K562 (cell line): ENCODE data around the gene UTS2R. TPM values are rescaled to one million over a fixed set of nuclear protein-coding genes. Genes with fewer than 3 reads are reported as not detected.

ENCODE experiments used
- ATF6 ChIP-seq: sonication (generic); formaldehyde crosslinking; IDR thresholded peaks from 2 replicates; pipeline ENCODE4 v1.4.0; 2020; ENCODE audit warnings: mild to moderate bottlenecking, missing genetic modification reagents
- CBFA2T3 ChIP-seq: fragments of 450-650 bp; IDR thresholded peaks from 2 replicates; pipeline ENCODE4 v1.6.1; 2017
- CBX2 ChIP-seq: fragments of 200-600 bp; sonication (generic); IDR thresholded peaks from one replicate; pipeline ENCODE4 v1.6.1; 2012; ENCODE audit warnings: mild to moderate bottlenecking, low read length, inconsistent platforms; ENCODE audit not compliant: insufficient read depth, poor library complexity, severe bottlenecking
- DMBX1 ChIP-seq: fragments of 250-450 bp; sonication (Bioruptor Pico); IDR thresholded peaks from 2 replicates; pipeline ENCODE4 v1.8.0; 2022; ENCODE audit warnings: inconsistent platforms, mild to moderate bottlenecking, moderate library complexity, borderline replicate concordance
- E2F4 ChIP-seq: sonication (generic); formaldehyde crosslinking; IDR thresholded peaks from 2 replicates; pipeline ENCODE4 v1.8.0; 2022; ENCODE audit warnings: mild to moderate bottlenecking, low read depth, missing genetic modification reagents
- ELF2 ChIP-seq: fragments of 250-450 bp; sonication (Bioruptor Pico); IDR thresholded peaks from 2 replicates; pipeline ENCODE4 v1.5.0; 2021; ENCODE audit warnings: mild to moderate bottlenecking
- HMG20B ChIP-seq: fragments of 250-450 bp; sonication (Bioruptor Pico); IDR thresholded peaks from 2 replicates; pipeline ENCODE4 v1.5.0; 2021; ENCODE audit warnings: mild to moderate bottlenecking
- HNRNPUL1 ChIP-seq: fragments of 200-400 bp; formaldehyde crosslinking; IDR thresholded peaks from 2 replicates; pipeline ENCODE4 v1.6.1; 2017; ENCODE audit warnings: low read length
- KLF10 ChIP-seq: fragments of 250-450 bp; sonication (Bioruptor Pico); IDR thresholded peaks from 2 replicates; pipeline ENCODE4 v1.6.1; 2021; ENCODE audit warnings: matching md5 sums
- MCM2 ChIP-seq: fragments of 450-650 bp; IDR thresholded peaks from 2 replicates; pipeline ENCODE4 v1.6.1; 2017; ENCODE audit warnings: low read depth, mild to moderate bottlenecking
- NFYB ChIP-seq: IDR thresholded peaks from 2 replicates; pipeline ENCODE4 v1.6.1; 2011; ENCODE audit warnings: mild to moderate bottlenecking, moderate library complexity; ENCODE audit not compliant: insufficient read length; ENCODE audit errors: extremely low read depth
- RBM25 ChIP-seq: fragments of 200-400 bp; formaldehyde crosslinking; IDR thresholded peaks from 2 replicates; pipeline ENCODE4 v1.6.1; 2018; ENCODE audit warnings: low read length, low read depth, moderate library complexity; ENCODE audit not compliant: severe bottlenecking
- RUNX1 ChIP-seq: sonication (generic); IDR thresholded peaks from 2 replicates; pipeline ENCODE4 v1.6.1; 2016; ENCODE audit warnings: antibody characterized with exemption, low read depth
- SETDB1 ChIP-seq: IDR thresholded peaks from one replicate; pipeline ENCODE4 v1.6.1; 2012; ENCODE audit warnings: low read length, control low read depth, inconsistent platforms
- SMAD1 ChIP-seq: fragments of 150-350 bp; IDR thresholded peaks from 2 replicates; pipeline ENCODE4 v1.6.1; 2014; ENCODE audit warnings: low read length, low read depth; ENCODE audit not compliant: partially characterized antibody
- STAG1 ChIP-seq: sonication (generic); formaldehyde crosslinking; IDR thresholded peaks from 2 replicates; pipeline ENCODE4 v1.5.0; 2020; ENCODE audit warnings: missing genetic modification reagents, borderline replicate concordance
- TAF15 ChIP-seq: fragments of 200-400 bp; formaldehyde crosslinking; IDR thresholded peaks from 2 replicates; pipeline ENCODE4 v1.6.1; 2017; ENCODE audit warnings: mild to moderate bottlenecking, low read depth, low read length, moderate library complexity
- TBL1XR1 ChIP-seq, 2 experiments: IDR thresholded peaks; 2 replicates each; pipeline ENCODE4 v1.6.1; 2012; ENCODE audit warnings: improper control_type of control experiment in 2 of 2, low read length in 2 of 2, mild to moderate bottlenecking in 1 of 2
- TRIM24 ChIP-seq, 2 experiments: fragments of 450-650 bp; IDR thresholded peaks; 2 replicates each; pipeline ENCODE4 v1.6.1; 2016
- ZNF165 ChIP-seq: fragments of 250-450 bp; sonication (Bioruptor Pico); IDR thresholded peaks from 2 replicates; pipeline ENCODE4 v1.4.0; 2020; ENCODE audit warnings: borderline replicate concordance
- ZNF212 ChIP-seq: fragments of 450-650 bp; formaldehyde crosslinking; IDR thresholded peaks from 2 replicates; pipeline ENCODE4 v1.4.0; 2020; ENCODE audit warnings: mild to moderate bottlenecking
- ZNF280B ChIP-seq: fragments of 250-450 bp; sonication (Bioruptor Pico); IDR thresholded peaks from 2 replicates; pipeline ENCODE4 v1.5.1; 2021; ENCODE audit warnings: mild to moderate bottlenecking
- ZNF445 ChIP-seq: fragments of 250-450 bp; sonication (Bioruptor Pico); IDR thresholded peaks from 2 replicates; pipeline ENCODE4 v1.4.0; 2020; ENCODE audit warnings: low read depth, mild to moderate bottlenecking, moderate library complexity
- ZNF449 ChIP-seq: fragments of 250-450 bp; sonication (Bioruptor Pico); IDR thresholded peaks from 2 replicates; pipeline ENCODE4 v1.8.0; 2022; ENCODE audit warnings: moderate library complexity, mild to moderate bottlenecking, inconsistent platforms
- polyA plus RNA-seq, 8 experiments: library from polyadenylated mRNA; depleted of rRNA in 4 of 8; stranded (reverse) in 5 of 8; unstranded in 3 of 8; fragments of >200 nt; fragmentation: Nextera tagmentation in 2 of 8; fragmentation: Illumina TruSeq in 1 of 8; extraction: Ambion mirVana in 2 of 8; extraction: Trizol in 1 of 8; gene quantifications; 2 replicates each; pipeline versions ENCODE4 v1.2.1 to v1.2.3, GENCODE V29; 2011 to 2014; ENCODE audit warnings: inconsistent platforms in 1 of 8, missing spikeins in 1 of 8
- total RNA-seq, 7 experiments: library from RNA; depleted of rRNA in 6 of 7; stranded (reverse); fragments of >200 nt in 6 of 7; fragmentation: Illumina TruSeq in 2 of 7; extraction: Trizol in 2 of 7; gene quantifications; 2 replicates each; pipeline versions ENCODE4 v1.2.1 to v1.2.3, GENCODE V29; 2011 to 2021; ENCODE audit warnings: low replicate concordance in 1 of 7

The UTS2R gene
- total and polyA plus RNA-seq, 9 of the 15 experiments (the other 6 are each of a cell fraction or from before 2014, with no cell fraction given) = 0.22 TPM; not detected in 8

- TF ChIP-seq STAG1 (CRISPR knock-in tag) (no peak), ATF6 (no peak), RUNX1 (no peak), E2F4 (CRISPR knock-in tag) (no peak), HMG20B (CRISPR knock-in tag) (no peak), ZNF280B (CRISPR knock-in tag) (no peak), DMBX1 (no peak), SETDB1 (no peak), HNRNPUL1 (no peak), SMAD1 (no peak), TRIM24 (IDR thresholded peaks at IDR 0.05) (no peak), NFYB (no peak), CBX2 (no peak), CBFA2T3 (peak; percentile 86), ELF2 (no peak), ZNF212 (no peak), ZNF449 (CRISPR knock-in tag) (no peak), TBL1XR1 (IDR thresholded peaks at IDR 0.05; ENCODE audit: low read length in 2 of 2) (no peak), MCM2 (no peak), TAF15 (no peak), ZNF165 (CRISPR knock-in tag) (no peak), RBM25 (no peak), KLF10 (no peak), ZNF445 (no peak)
Observed at GRCh38 chr17:82323514-82324234, 47.9 kb upstream of the UTS2R start (continued).
